ENCODE results near the gene BID. TPM values are rescaled to one million over a fixed set of nuclear protein-coding genes. Genes with fewer than 3 reads are reported as not detected.

BID gene
- total and polyA plus RNA-seq, 10 of the 15 experiments (the other 5 are each of a cell fraction or from before 2014, with no cell fraction given): 7.9 to 241 (median 136) TPM

DNA sequence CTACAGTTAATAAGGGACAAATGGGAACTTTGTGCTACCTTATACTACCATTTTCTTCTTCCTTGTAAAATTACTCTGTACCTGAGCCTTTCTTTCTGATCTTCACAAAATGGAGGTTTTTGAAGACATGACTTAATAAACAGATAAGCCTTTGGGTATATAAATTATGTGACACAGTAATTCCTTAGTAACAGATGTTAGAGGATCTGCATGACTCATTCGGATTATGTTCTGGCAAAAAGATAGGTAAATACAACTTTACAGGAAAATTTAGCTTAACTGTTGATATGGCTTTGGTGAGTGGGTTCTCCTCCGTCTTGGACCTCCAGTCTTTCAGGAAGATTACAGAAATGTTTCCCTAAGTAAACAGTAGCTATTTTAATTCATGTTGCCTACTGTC, 61.8 kb downstream of the BID start:
- Histone ChIP-seq H3K27me3 (replicated peaks in 1 of 2; ENCODE audit: control insufficient read depth in 2 of 2, insufficient read depth in 2 of 2, low read length in 1 of 2) (no peaks in the 10 kb centered on the region), H3K79me2 (ENCODE audit: control insufficient read depth, insufficient read depth, low read length) (no peaks in the 10 kb centered on the region; the same call in 1 of the 2 replicates), H2AFZ (ENCODE audit: control insufficient read depth, low read depth, low read length) (no peak overlapping the region), H3K4me3 (no peak overlapping the region), H3K9ac (ENCODE audit: control insufficient read depth, insufficient read depth, low read length) (no peak overlapping the region), H3K9me3 (replicated peaks; ENCODE audit: control insufficient read depth, insufficient read depth, low read length) (no peaks in the 10 kb centered on the region; the same call in 2 of the 3 replicates), H3K4me1 (ENCODE audit: control insufficient read depth, insufficient read depth, low read length) (peaks cover 4% of the 10 kb centered on the region; the same call in 1 of the 2 replicates), H4K20me1 (ENCODE audit: control insufficient read depth, insufficient read depth) (no peaks in the 10 kb centered on the region), H3K4me2 (ENCODE audit: control insufficient read depth, insufficient read depth) (no peak overlapping the region), H3K36me3 (ENCODE audit: control insufficient read depth in 2 of 2, insufficient read depth in 2 of 2, low read length in 1 of 2) (no peaks in the 10 kb centered on the region), H3K27ac (ENCODE audit: control insufficient read depth, insufficient read depth) (no peak overlapping the region)
- no TSS peak for BruUV-seq (replicated peaks)
- no peak for DNase-seq (ENCODE audit: low read depth, low spot score)
- peak; percentile 52 for FAIRE-seq
- 98% methylated on average over 2 of the region's 2 CpGs for WGBS (ENCODE audit: insufficient coverage, insufficient replicate concordance, low lambda C conversion rate, missing lambda C conversion rate)
- no peak for ATAC-seq
- RAD21 ChIA-PET (ENCODE audit: unreplicated experiment): no interaction called here
- CTCF ChIA-PET: interaction anchor here (1.0 kb wide), 1 partner anchor 10 kb away, joined by 3 read pairs; no protein-coding TSS in a partner anchor
- in situ Hi-C loops (cut with MboI): no loop called here
- SMC1A ChIA-PET (ENCODE audit: uncharacterized antibody, unreplicated experiment): interaction anchor here (0.7 to 0.9 kb wide), 2 partner anchors 15 to 134 kb away, joined by 3 read pairs; no protein-coding TSS in a partner anchor
- POLR2A ChIA-PET: no interaction called here
- intact Hi-C loops (cut with micrococcal nuclease; ENCODE audit: unreplicated experiment): no loop called here
- TF ChIP-seq BCL11A (IDR thresholded peaks at IDR 0.05; ENCODE audit: low read depth, low read length): no peak
- TF ChIP-seq, protein P1, sequence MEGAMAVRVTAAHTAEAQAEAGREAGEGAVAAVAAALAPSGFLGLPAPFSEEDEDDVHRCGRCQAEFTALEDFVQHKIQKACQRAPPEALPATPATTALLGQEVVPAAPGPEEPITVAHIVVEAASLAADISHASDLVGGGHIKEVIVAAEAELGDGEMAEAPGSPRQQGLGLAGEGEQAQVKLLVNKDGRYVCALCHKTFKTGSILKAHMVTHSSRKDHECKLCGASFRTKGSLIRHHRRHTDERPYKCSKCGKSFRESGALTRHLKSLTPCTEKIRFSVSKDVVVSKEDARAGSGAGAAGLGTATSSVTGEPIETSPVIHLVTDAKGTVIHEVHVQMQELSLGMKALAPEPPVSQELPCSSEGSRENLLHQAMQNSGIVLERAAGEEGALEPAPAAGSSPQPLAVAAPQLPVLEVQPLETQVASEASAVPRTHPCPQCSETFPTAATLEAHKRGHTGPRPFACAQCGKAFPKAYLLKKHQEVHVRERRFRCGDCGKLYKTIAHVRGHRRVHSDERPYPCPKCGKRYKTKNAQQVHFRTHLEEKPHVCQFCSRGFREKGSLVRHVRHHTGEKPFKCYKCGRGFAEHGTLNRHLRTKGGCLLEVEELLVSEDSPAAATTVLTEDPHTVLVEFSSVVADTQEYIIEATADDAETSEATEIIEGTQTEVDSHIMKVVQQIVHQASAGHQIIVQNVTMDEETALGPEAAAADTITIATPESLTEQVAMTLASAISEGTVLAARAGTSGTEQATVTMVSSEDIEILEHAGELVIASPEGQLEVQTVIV (IDR thresholded peaks at IDR 0.05; ENCODE audit: borderline replicate concordance, partially characterized antibody): no peak
- TF ChIP-seq BMI1 (IDR thresholded peaks at IDR 0.05; ENCODE audit: borderline replicate concordance): no peak
- TF ChIP-seq, protein P2, sequence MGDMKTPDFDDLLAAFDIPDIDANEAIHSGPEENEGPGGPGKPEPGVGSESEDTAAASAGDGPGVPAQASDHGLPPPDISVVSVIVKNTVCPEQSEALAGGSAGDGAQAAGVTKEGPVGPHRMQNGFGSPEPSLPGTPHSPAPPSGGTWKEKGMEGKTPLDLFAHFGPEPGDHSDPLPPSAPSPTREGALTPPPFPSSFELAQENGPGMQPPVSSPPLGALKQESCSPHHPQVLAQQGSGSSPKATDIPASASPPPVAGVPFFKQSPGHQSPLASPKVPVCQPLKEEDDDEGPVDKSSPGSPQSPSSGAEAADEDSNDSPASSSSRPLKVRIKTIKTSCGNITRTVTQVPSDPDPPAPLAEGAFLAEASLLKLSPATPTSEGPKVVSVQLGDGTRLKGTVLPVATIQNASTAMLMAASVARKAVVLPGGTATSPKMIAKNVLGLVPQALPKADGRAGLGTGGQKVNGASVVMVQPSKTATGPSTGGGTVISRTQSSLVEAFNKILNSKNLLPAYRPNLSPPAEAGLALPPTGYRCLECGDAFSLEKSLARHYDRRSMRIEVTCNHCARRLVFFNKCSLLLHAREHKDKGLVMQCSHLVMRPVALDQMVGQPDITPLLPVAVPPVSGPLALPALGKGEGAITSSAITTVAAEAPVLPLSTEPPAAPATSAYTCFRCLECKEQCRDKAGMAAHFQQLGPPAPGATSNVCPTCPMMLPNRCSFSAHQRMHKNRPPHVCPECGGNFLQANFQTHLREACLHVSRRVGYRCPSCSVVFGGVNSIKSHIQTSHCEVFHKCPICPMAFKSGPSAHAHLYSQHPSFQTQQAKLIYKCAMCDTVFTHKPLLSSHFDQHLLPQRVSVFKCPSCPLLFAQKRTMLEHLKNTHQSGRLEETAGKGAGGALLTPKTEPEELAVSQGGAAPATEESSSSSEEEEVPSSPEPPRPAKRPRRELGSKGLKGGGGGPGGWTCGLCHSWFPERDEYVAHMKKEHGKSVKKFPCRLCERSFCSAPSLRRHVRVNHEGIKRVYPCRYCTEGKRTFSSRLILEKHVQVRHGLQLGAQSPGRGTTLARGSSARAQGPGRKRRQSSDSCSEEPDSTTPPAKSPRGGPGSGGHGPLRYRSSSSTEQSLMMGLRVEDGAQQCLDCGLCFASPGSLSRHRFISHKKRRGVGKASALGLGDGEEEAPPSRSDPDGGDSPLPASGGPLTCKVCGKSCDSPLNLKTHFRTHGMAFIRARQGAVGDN (IDR thresholded peaks at IDR 0.05): no peak
- TF ChIP-seq, protein P3, sequence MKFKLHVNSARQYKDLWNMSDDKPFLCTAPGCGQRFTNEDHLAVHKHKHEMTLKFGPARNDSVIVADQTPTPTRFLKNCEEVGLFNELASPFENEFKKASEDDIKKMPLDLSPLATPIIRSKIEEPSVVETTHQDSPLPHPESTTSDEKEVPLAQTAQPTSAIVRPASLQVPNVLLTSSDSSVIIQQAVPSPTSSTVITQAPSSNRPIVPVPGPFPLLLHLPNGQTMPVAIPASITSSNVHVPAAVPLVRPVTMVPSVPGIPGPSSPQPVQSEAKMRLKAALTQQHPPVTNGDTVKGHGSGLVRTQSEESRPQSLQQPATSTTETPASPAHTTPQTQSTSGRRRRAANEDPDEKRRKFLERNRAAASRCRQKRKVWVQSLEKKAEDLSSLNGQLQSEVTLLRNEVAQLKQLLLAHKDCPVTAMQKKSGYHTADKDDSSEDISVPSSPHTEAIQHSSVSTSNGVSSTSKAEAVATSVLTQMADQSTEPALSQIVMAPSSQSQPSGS (IDR thresholded peaks at IDR 0.05; ENCODE audit: low read length): no peak
- TF ChIP-seq SIX5 (IDR thresholded peaks at IDR 0.05; ENCODE audit: low read depth, low read length, severe bottlenecking): no peak
- TF ChIP-seq, protein P4, sequence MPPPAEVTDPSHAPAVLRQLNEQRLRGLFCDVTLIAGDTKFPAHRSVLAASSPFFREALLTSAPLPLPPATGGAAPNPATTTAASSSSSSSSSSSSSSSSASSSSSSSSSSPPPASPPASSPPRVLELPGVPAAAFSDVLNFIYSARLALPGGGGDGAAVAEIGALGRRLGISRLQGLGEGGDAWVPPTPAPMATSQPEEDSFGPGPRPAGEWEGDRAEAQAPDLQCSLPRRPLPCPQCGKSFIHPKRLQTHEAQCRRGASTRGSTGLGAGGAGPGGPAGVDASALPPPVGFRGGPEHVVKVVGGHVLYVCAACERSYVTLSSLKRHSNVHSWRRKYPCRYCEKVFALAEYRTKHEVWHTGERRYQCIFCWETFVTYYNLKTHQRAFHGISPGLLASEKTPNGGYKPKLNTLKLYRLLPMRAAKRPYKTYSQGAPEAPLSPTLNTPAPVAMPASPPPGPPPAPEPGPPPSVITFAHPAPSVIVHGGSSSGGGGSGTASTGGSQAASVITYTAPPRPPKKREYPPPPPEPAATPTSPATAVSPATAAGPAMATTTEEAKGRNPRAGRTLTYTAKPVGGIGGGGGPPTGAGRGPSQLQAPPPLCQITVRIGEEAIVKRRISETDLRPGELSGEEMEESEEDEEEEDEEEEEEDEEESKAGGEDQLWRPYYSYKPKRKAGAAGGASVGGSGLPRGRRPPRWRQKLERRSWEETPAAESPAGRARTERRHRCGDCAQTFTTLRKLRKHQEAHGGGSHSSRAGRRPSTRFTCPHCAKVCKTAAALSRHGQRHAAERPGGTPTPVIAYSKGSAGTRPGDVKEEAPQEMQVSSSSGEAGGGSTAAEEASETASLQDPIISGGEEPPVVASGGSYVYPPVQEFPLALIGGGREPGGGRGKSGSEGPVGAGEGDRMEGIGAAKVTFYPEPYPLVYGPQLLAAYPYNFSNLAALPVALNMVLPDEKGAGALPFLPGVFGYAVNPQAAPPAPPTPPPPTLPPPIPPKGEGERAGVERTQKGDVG (CRISPR knock-in tag; IDR thresholded peaks at IDR 0.05): no peak
- no peak for TF ChIP-seq CEBPB (IDR thresholded peaks at IDR 0.05; ENCODE audit: borderline replicate concordance in 1 of 2, low read depth in 2 of 2, low read length in 2 of 2)
- no peak for TF ChIP-seq ZBED1 (IDR thresholded peaks at IDR 0.05; ENCODE audit: borderline replicate concordance)
- TF ChIP-seq RUNX3 (IDR thresholded peaks at IDR 0.05; ENCODE audit: low read length): no peak

All from GM12878 (cell line).